HG02798 (cell line): ENCODE measurements around the gene ARL14EPL.
A peak's percentile ranks its signal among the peaks of the same experiment; 100 is the strongest.

ENCODE experiments used
- ATAC-seq: cut with Tn5 transposase; IDR thresholded peaks from one replicate; pipeline ENCODE4 v1.9.1; 2021; ENCODE audit warnings: mild to moderate bottlenecking; ENCODE audit not compliant: unreplicated experiment, poor library complexity

The ARL14EPL gene

DNA sequence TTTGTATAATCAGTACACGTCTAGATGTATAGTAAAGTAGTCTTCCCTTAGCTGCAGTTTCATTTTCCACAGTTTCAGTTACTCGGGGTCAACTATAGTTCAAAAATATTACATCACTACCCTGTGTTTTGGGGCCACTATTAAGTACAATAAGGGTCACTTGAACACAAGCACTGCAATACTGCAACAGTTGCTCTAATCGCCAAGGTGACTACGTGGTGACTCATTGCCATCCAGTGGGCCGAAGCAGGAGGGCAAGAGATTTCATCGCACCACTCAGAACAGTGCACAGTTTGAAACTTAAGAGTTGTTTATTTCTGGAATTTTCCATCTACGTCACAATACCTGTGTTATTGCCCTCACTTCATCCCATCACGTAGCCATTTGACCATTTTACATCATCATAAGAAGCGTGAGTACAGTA, at the start of gene ARL14EPL:
ARL14EPL (plus strand) TSS at position 379 of the 424 bp plus-strand sequence. CDS start 18,994 bp downstream, outside the sequence.
- peak; percentile 68 for ATAC-seq

DNA sequence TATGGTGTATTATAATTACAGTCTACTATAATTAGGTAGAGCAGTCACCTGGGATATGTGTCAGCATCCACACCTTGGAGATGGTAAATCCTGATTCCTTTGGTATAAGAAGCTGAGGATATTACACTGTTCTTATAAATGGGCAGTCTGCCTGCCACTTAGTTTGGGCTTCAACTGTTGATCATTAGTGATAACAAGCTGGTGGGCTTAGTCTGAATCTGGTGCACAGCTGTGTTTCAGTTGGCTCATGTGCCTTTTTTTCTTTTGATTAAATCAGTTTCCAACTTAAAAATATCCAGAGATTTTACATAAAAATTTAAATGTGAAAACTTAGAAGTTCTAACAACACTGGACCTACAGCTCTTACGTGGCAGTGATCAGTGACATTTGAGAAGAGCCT, 48.8 kb upstream of the ARL14EPL start:
- ATAC-seq, result no peak

GRCh38 chr5:115985802-115986757, 46.2 kb upstream of the ARL14EPL start:
- ATAC-seq, result no peak

- ATAC-seq, result no peak
Observed at GRCh38 chr5:115988002-115988401, 44.3 kb upstream of the ARL14EPL start.

DNA sequence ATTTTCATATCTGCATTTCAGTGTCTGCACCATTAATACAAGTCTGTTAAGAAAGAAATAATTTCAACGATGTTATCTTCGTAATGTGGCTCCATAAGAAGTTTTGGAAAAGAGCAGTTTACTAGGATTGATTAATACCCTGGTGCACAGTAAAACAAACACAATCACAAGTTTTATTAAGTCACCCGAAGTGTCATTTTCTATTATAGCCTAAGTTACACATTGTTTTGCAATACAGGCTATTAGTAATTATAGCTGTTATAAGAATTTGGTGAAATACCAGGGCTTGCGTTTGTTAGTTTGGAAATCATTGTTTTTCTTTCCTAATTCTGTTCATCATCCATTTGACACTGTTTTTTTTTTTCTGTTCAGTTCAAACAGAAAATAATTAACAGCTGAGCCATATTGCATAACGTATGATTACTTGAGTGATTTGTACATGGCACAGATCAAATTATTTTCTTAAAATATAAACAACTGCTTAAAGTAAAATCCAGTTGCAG, 39.4 kb upstream of the ARL14EPL start:
- ATAC-seq, result no peak

GRCh38 chr5:115995351-115995750, 36.9 kb upstream of the ARL14EPL start:
- no peak for ATAC-seq

- ATAC-seq, result no peak
Observed at GRCh38 chr5:116002116-116002906, 30.0 kb upstream of the ARL14EPL start.

GRCh38 chr5:116004248-116004647, 28.0 kb upstream of the ARL14EPL start:
- ATAC-seq, result no peak

DNA sequence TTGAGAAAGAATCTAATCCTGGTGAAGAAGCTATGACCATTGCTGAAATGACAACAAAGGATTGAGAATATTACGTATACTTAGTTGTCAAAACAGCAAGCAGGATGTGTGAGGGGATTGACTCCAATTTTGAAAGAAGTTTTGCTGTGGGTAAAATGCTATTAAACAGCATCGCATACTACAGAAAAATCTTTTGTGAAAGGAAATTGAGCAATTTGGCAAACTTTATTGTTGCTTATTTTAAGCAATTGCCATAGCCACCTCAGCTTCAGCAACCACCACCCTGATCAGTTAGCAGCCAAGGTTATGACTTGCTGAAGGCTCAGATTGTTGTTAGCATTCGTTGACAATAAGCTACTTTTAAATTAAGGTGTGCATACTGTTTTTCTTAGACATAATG, 22.5 kb upstream of the ARL14EPL start:
- ATAC-seq, result no peak

DNA sequence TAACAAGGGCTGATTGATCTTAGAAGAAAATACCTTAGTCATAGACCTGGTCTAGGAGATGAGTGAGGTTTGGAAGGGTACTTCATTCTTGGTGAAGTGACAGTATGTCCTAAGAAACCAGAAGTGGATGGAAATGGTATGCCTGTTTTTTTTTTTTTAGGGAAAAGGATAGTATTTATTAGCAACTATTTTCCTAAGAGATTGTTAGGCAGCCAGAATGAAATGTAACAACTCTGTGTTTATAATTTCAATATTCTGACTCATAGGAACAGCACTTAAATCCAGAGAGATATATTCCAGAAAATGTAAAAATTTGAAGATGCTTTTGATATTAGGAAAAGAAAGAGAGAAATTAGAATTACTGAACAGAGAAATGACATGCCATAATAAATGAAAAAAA, 21.2 kb upstream of the ARL14EPL start:
- no peak for ATAC-seq

DNA sequence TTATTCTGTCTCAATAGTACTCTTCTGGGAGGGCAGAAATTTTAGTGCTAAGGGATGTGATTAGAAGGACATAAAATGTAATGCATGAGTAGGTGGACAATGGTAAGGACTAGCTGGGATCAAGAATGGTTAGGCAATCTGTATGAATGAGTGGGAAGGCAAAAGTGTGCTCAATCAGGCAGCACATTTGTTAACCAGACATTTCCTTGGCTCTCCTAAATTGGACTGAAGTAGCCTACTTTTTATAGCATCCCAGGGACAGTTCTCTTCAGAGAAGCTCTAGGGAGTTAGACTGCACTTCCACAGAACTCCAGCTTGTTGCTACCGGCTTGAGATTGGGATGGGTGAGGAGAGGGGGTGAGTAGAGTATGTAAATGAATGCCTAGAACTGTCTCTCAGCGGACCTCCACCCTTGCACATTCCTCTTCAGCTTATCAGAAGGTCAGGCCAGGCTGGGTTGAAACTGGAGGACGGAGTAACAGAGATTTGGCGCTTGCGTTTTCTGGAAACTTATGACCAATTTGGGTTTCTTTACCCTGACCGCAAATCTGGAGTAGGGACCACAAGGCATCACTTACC, 19.0 kb upstream of the ARL14EPL start:
- no peak for ATAC-seq

DNA sequence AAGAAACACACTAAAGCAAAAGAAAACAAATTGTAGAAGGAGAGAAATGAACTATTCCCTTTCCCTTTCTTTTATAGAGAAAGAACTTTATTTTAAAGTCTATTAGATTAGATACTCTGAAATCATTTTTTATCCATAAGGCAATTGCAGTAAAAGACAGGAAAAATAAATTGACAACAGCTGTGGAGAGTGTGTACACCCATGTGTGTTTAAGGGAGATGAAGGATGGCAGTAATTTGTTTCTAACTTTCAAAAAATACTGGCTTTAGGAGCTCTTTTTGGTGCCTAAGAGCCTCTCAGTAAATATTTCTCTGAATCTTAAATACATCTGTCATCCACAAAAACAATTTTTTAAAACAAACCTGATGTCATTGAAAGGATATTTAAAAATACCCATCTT, 18.3 kb upstream of the ARL14EPL start:
- no peak for ATAC-seq

DNA sequence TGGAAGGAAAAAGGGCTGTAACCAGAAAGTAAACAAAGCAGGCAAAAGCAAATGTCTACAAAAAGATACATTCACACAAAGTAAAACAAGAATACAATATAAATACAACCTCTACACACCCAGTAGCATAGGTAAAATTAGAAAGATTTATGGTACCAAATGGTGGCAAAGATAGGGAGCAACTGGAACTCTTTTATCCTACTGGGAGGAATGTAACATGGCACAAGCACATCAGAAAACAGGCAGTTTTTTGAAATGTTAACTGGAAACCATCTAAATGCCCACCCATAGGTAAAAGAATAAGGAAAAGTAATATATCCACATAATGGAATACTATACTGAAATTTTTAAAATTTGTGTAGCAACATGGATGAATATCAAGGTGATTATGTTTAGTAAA, 8.7 kb upstream of the ARL14EPL start:
- no peak for ATAC-seq

DNA sequence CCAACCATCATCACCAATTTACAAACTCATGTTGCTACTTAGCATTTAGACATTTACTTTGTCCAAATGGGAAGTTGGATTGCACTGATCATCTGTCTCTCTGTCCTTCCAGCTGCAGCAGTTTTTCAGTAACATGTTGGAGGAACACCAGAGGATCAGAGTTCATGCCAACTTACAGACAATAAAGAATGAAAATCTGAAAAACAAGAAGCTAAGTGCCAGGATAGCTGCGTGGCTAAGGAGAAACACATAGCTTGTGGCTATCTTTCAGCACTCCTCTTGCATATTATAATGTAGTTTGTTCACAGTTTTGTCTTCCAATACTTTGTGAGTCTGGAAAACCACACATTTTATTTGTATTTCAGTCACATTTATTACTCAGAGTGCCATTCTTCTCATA, 6.4 kb upstream of the ARL14EPL start:
- ATAC-seq, result no peak

DNA sequence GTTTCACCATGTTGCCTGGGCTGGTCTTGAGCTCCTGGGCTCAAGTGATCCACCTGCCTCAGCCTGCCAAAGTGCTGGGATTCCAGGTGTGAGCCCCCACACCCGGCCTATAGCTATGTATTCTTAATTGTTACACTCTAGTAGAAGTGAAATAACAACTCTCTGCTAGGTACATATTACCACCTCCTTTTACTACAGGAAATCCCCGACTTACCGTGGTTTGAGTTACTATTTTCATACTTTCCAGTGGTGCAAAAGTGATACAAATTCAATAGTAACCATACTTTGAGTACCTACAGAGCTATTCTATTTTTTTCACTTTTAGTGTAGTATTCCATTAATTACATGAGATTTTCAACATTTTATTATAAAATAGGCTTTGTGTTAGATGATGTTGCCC, 719 bp downstream of the ARL14EPL start:
- ATAC-seq, result peak; percentile 59

GRCh38 chr5:116035123-116035522, 2.9 kb downstream of the ARL14EPL start:
- no peak for ATAC-seq

DNA sequence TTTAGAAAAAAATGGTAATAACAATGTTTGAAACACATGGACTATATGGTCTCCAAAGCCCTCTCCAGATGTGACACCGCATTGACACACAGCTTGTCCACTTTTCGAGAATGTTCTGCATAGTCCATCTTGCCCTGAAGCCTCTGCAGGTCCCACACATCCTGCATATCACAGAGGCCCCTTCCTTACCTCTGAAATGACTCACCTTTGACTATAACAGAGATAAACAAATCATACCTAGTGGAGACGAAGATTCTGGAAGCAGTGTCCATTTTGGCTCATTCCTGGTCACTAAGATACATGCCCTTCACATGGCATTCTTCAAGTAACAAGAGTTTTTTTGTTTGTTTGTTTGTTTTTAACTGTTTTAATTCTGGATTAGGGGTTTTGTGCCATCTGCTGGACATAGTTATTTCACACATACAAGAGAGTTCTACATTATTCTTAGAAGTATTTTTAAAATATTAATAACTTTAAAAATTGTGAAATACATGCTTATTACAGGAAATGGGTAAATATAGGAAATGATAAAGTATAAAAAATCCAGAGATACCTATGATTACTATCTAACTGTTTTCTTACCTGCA, 5.1 kb downstream of the ARL14EPL start:
- no peak for ATAC-seq

DNA sequence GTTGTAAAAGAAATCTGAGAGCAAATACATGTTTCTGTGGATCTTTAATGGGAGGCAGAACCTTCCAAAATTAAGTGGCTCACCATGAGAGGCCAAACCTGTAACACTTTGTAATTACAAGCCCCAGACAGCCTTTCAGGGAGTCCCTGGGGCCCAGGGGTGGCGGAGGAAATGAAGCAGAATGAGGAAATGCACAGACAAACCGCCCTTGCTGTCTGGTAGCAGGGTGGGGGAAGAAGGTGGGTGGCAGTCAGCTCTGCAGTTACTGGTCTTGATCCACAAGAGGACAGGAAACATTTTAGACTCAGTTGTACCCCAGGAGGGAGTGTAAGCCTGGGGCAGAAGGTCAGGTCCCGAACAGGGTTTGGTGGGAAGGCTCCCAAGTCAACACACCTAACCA, 6.5 kb downstream of the ARL14EPL start:
- ATAC-seq, result peak; percentile 79

GRCh38 chr5:116042375-116042774, 10.1 kb downstream of the ARL14EPL start:
- ATAC-seq, result no peak

DNA sequence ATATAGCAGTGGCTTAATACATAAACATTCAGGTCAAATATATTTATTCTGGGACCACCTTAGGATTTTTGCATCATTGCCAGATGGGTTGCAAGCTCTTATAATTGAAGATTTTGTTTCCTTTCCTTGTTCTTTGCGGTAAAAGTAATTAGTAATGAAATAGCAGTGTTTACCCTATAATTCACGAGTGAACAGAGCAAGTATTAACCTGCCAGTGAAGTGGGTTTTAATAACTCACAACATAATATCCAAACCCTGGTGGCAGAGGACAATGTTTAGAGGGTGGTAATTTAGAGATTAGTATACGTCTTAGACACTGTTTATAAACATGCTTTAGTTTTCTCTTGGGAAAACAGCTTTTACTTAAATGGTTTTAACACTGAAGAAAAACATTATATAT, 11.8 kb downstream of the ARL14EPL start:
- ATAC-seq, result no peak
